Neural cell (in vitro differentiated cells): Measurements from ENCODE around the gene IL10RB. TPM values are rescaled to one million over a fixed set of nuclear protein-coding genes. Genes with fewer than 3 reads are reported as not detected.
"Not testable (repeated sequence)": the region's sequence is repeated elsewhere in the genome, so short reads cannot be mapped to it uniquely, and the experiment has no call there.

Experiments
- H2AFZ ChIP-seq: fragments of 200-600, 300-800 bp; sonication (generic), shearing (Covaris generic); 2 replicates; pipeline ENCODE4 v1.6.0; 2014; ENCODE audit warnings: low read depth, mild to moderate bottlenecking, antibody characterized with exemption, low read length, moderate library complexity
- H3F3A ChIP-seq: fragments of 200-600 bp; shearing (Covaris generic); 2 replicates; pipeline ENCODE4 v1.6.1; 2016; ENCODE audit warnings: mild to moderate bottlenecking, moderate library complexity, mixed read lengths, antibody characterized with exemption, low read length; ENCODE audit not compliant: insufficient read depth, poor library complexity, severe bottlenecking
- H3K27ac ChIP-seq: fragments of 200-600, 300-800 bp; sonication (generic), shearing (Covaris generic); 2 replicates; pipeline ENCODE4 v1.5.1; 2014; ENCODE audit warnings: mild to moderate bottlenecking, low read length, moderate library complexity
- H3K27me3 ChIP-seq: fragments of 300-800, 200-600 bp; sonication (generic), shearing (Covaris generic); 2 replicates; pipeline ENCODE4 v1.6.0; 2014; ENCODE audit warnings: mild to moderate bottlenecking, low read depth, low read length, moderate library complexity; ENCODE audit not compliant: insufficient read depth
- H3K36me3 ChIP-seq: fragments of 300-800, 200-600 bp; sonication (generic), shearing (Covaris generic); 2 replicates; pipeline ENCODE4 v1.5.1; 2014; ENCODE audit warnings: mild to moderate bottlenecking, antibody characterized with exemption, low read length, moderate library complexity; ENCODE audit not compliant: insufficient read depth
- H3K4me2 ChIP-seq: fragments of 300-800, 200-600 bp; sonication (generic), shearing (Covaris generic); 2 replicates; pipeline ENCODE4 v1.6.0; 2014; ENCODE audit warnings: mild to moderate bottlenecking, low read length
- H3K4me3 ChIP-seq: fragments of 300-800, 200-600 bp; sonication (generic), shearing (Covaris generic); 2 replicates; pipeline ENCODE4 v1.5.1; 2014; ENCODE audit warnings: mild to moderate bottlenecking, low read length, moderate library complexity
- H3K79me2 ChIP-seq: fragments of 200-600 bp; shearing (Covaris generic); replicated peaks from 2 replicates; pipeline ENCODE4 v1.6.0; 2014; ENCODE audit warnings: mild to moderate bottlenecking, low read length, moderate library complexity; ENCODE audit not compliant: insufficient read depth
- H3K9ac ChIP-seq: fragments of 300-800, 200-600 bp; sonication (generic), shearing (Covaris generic); 2 replicates; pipeline ENCODE4 v1.6.1; 2016; ENCODE audit warnings: mild to moderate bottlenecking, low read length, mixed read lengths
- H3K9me2 ChIP-seq: fragments of 200-600 bp; shearing (Covaris generic); 2 replicates; pipeline ENCODE4 v1.6.1; 2016; ENCODE audit warnings: mild to moderate bottlenecking, low read length, mixed read lengths; ENCODE audit not compliant: insufficient read depth
- H3K9me3 ChIP-seq: fragments of 200-600, 300-800 bp; sonication (generic), shearing (Covaris generic); 2 replicates; pipeline ENCODE4 v1.6.1; 2016; ENCODE audit warnings: mild to moderate bottlenecking, mixed run types, low read length, moderate library complexity, mixed read lengths
- H4K20me1 ChIP-seq: fragments of 200-600 bp; shearing (Covaris generic); 2 replicates; pipeline ENCODE4 v1.6.1; 2016; ENCODE audit warnings: mild to moderate bottlenecking, mixed run types; ENCODE audit not compliant: insufficient read depth
- CTCF ChIP-seq: fragments of 450-650 bp; IDR thresholded peaks from 2 replicates; pipeline ENCODE4 v1.5.1; 2014; ENCODE audit warnings: antibody characterized with exemption, mild to moderate bottlenecking, moderate library complexity; ENCODE audit not compliant: poor library complexity, severe bottlenecking
- EP300 ChIP-seq: fragments of 450-650 bp; conservative IDR thresholded peaks from 2 replicates; pipeline ENCODE4 v1.6.1; 2014; ENCODE audit warnings: antibody characterized with exemption, mild to moderate bottlenecking, moderate library complexity; ENCODE audit not compliant: poor library complexity, severe bottlenecking
- EZH2 ChIP-seq: fragments of 200-600, 300-800 bp; shearing (Covaris generic), sonication (generic); IDR thresholded peaks from 2 replicates; pipeline ENCODE4 v1.6.1; 2014; ENCODE audit warnings: antibody characterized with exemption, low read length, borderline replicate concordance, mild to moderate bottlenecking; ENCODE audit not compliant: insufficient read depth, poor library complexity, severe bottlenecking
- MXI1 ChIP-seq: fragments of 450-650 bp; conservative IDR thresholded peaks from 2 replicates; pipeline ENCODE4 v1.6.1; 2014; ENCODE audit warnings: antibody characterized with exemption, mild to moderate bottlenecking; ENCODE audit not compliant: poor library complexity, severe bottlenecking
- POLR2AphosphoS5 ChIP-seq: IDR thresholded peaks from 2 replicates; pipeline ENCODE4 v1.6.1; 2012
- RAD21 ChIP-seq: fragments of 450-650 bp; conservative IDR thresholded peaks from 2 replicates; pipeline ENCODE4 v1.6.1; 2014; ENCODE audit warnings: antibody characterized with exemption, mild to moderate bottlenecking, moderate library complexity
- REST ChIP-seq: IDR thresholded peaks from 2 replicates; pipeline ENCODE4 v1.6.1; 2012; ENCODE audit warnings: borderline replicate concordance
- SMC3 ChIP-seq: fragments of 450-650 bp; conservative IDR thresholded peaks from 2 replicates; pipeline ENCODE4 v1.6.1; 2014; ENCODE audit warnings: antibody characterized with exemption, mild to moderate bottlenecking, moderate library complexity; ENCODE audit not compliant: poor library complexity
- TAF1 ChIP-seq: IDR thresholded peaks from 2 replicates; pipeline ENCODE4 v1.6.1; 2012; ENCODE audit warnings: low read depth
- polyA plus RNA-seq: library from polyadenylated mRNA; depleted of rRNA; stranded (reverse); fragments of >200 nt; gene quantifications from 2 replicates; pipeline ENCODE4 v1.2.3, GENCODE V29; 2014

IL10RB gene
- polyA plus RNA-seq, 1 donor from 2014 or later = 6.0 TPM

- Histone ChIP-seq H4K20me1 (no peaks in the 10 kb centered on the region), H2AFZ (no peak overlapping the region), H3F3A (no peaks in the 10 kb centered on the region), H3K9me3 (peaks cover 3% of the 10 kb centered on the region), H3K4me3 (no peak overlapping the region), H3K36me3 (peaks cover 4% of the 10 kb centered on the region), H3K9me2 (no peaks in the 10 kb centered on the region), H3K79me2 (peaks cover 3% of the 10 kb centered on the region), H3K27ac (no peak overlapping the region), H3K27me3 (no peaks in the 10 kb centered on the region), H3K9ac (no peak overlapping the region), H3K4me2 (no peak overlapping the region)
- TF ChIP-seq POLR2AphosphoS5 (no peak), EZH2 (no peak), SMC3 (no peak), CTCF (no peak), TAF1 (no peak), MXI1 (no peak), REST (no peak), RAD21 (no peak), EP300 (no peak)
Observed at GRCh38 chr21:33240404-33240803, 25.8 kb upstream of the IL10RB start.

- TF ChIP-seq RAD21 (no peak), POLR2AphosphoS5 (no peak), SMC3 (no peak), EP300 (no peak), CTCF (no peak), MXI1 (no peak), REST (no peak), TAF1 (no peak), EZH2 (no peak)
- no peak overlapping the region for H3K27ac ChIP-seq
- no peaks in the 10 kb centered on the region for H3F3A ChIP-seq
- H3K4me2 ChIP-seq = no peak overlapping the region
- peaks cover 3% of the 10 kb centered on the region for H3K9me3 ChIP-seq
- no peaks in the 10 kb centered on the region for H4K20me1 ChIP-seq
- H3K36me3 ChIP-seq = peaks cover 7% of the 10 kb centered on the region
- H3K79me2 ChIP-seq = no peaks in the 10 kb centered on the region
- no peaks in the 10 kb centered on the region for H3K27me3 ChIP-seq
- H3K9me2 ChIP-seq = no peaks in the 10 kb centered on the region
- H3K4me3 ChIP-seq = no peak overlapping the region
- H2AFZ ChIP-seq = no peak overlapping the region
- no peak overlapping the region for H3K9ac ChIP-seq
Observed at GRCh38 chr21:33241846-33242245, 24.3 kb upstream of the IL10RB start.

- not testable (repeated sequence) for H3K27me3 ChIP-seq, H3K9ac ChIP-seq, H3F3A ChIP-seq, H3K4me3 ChIP-seq, H3K27ac ChIP-seq, H3K79me2 ChIP-seq, H3K9me2 ChIP-seq, H2AFZ ChIP-seq, H3K9me3 ChIP-seq, H4K20me1 ChIP-seq, H3K36me3 ChIP-seq, H3K4me2 ChIP-seq
Observed at GRCh38 chr21:33242846-33243245, 23.3 kb upstream of the IL10RB start.
